ENCODE data around the gene CELF1. TPM values are rescaled to one million over a fixed set of nuclear protein-coding genes. Genes with fewer than 3 reads are reported as not detected.

Gene CELF1
- total RNA-seq, 4 donors from 2014 or later, result 82.9 to 248 (median 96.7) TPM

DNA sequence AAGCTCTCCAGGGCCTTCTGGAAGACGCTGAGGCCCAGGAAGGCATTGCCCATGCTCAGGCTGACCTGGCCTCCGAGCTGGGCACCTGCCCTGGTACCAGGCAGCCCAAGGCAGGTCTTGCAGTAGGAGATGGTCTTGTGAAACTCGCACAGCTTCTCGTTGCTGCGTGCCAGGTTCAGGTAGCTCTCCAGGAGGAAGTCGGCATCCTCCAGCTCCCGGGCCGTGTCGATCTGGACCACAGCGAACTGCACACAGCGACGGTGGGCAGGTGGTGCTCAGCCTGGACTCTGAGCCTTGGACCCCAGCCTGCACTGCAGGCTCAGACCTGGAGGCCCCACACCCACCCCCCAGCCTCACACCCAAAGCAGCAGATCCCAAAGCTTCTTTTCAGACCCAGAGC is 105.0 kb downstream of the CELF1 start:
- in situ Hi-C loops (cut with MboI; ENCODE audit: low pct_ligation_motif_present in 1 of 4, low pct_unique_long_range_greater_than_20kb in 1 of 4, low sequenced_read_pairs in 3 of 4), result no loop called here
- WGBS, 2 donors (ENCODE audit: low coverage in 1 of 2), result 90% methylated on average over 8 of the region's 12 CpGs; no CpG with 5 or more reads in 1 of the 2 donors

GRCh38 chr11:47446833-47447232 is 106.1 kb downstream of the CELF1 start:
- in situ Hi-C loops (cut with MboI; ENCODE audit: low pct_ligation_motif_present in 1 of 4, low pct_unique_long_range_greater_than_20kb in 1 of 4, low sequenced_read_pairs in 3 of 4) (no loop called here), intact Hi-C loops (cut with DNase I; ENCODE audit: low total_unique reads) (no loop called here)
- WGBS, 2 donors (ENCODE audit: low coverage in 1 of 2), result 91 to 93% methylated on average over 5 to 9 of the region's 9 CpGs
- H3K4me3 ChIP-seq, result no peak overlapping the region
- H3K4me1 ChIP-seq, result no peaks in the 10 kb centered on the region
- no peak for DNase-seq
- TF ChIP-seq POLR2A (IDR thresholded peaks at IDR 0.05), result no peak
- TF ChIP-seq, protein P1, sequence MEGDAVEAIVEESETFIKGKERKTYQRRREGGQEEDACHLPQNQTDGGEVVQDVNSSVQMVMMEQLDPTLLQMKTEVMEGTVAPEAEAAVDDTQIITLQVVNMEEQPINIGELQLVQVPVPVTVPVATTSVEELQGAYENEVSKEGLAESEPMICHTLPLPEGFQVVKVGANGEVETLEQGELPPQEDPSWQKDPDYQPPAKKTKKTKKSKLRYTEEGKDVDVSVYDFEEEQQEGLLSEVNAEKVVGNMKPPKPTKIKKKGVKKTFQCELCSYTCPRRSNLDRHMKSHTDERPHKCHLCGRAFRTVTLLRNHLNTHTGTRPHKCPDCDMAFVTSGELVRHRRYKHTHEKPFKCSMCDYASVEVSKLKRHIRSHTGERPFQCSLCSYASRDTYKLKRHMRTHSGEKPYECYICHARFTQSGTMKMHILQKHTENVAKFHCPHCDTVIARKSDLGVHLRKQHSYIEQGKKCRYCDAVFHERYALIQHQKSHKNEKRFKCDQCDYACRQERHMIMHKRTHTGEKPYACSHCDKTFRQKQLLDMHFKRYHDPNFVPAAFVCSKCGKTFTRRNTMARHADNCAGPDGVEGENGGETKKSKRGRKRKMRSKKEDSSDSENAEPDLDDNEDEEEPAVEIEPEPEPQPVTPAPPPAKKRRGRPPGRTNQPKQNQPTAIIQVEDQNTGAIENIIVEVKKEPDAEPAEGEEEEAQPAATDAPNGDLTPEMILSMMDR (IDR thresholded peaks at IDR 0.05), result no peak
- TF ChIP-seq POLR2AphosphoS5 (IDR thresholded peaks at IDR 0.05), result no peak
- TF ChIP-seq EP300 (IDR thresholded peaks at IDR 0.05; ENCODE audit: low read depth), result no peak
- H3K27me3 ChIP-seq, result no peaks in the 10 kb centered on the region
- no peaks in the 10 kb centered on the region for H3K9me3 ChIP-seq
- no peaks in the 10 kb centered on the region for H3K36me3 ChIP-seq
- no peak overlapping the region for H3K27ac ChIP-seq

More for the DNA sequence above, 105.0 kb downstream of the CELF1 start:
- intact Hi-C loops (cut with DNase I; ENCODE audit: low total_unique reads), result no loop called here
- H3K36me3 ChIP-seq, result no peaks in the 10 kb centered on the region
- no peak for DNase-seq
- no peak overlapping the region for H3K4me3 ChIP-seq
- no peaks in the 10 kb centered on the region for H3K4me1 ChIP-seq
- no peak overlapping the region for H3K27ac ChIP-seq
- no peaks in the 10 kb centered on the region for H3K27me3 ChIP-seq
- H3K9me3 ChIP-seq, result no peaks in the 10 kb centered on the region
- TF ChIP-seq, protein P1 (IDR thresholded peaks at IDR 0.05), result no peak
- no peak for TF ChIP-seq EP300 (IDR thresholded peaks at IDR 0.05; ENCODE audit: low read depth)
- no peak for TF ChIP-seq POLR2AphosphoS5 (IDR thresholded peaks at IDR 0.05)
- TF ChIP-seq POLR2A (IDR thresholded peaks at IDR 0.05), result no peak

- in situ Hi-C loops (cut with MboI; ENCODE audit: low pct_ligation_motif_present in 1 of 4, low pct_unique_long_range_greater_than_20kb in 1 of 4, low sequenced_read_pairs in 3 of 4), result no loop called here
- Histone ChIP-seq H3K9me3 (no peaks in the 10 kb centered on the region), H3K36me3 (no peaks in the 10 kb centered on the region), H3K4me1 (no peaks in the 10 kb centered on the region), H3K4me3 (no peak overlapping the region), H3K27ac (no peak overlapping the region), H3K27me3 (no peaks in the 10 kb centered on the region)
- WGBS, 2 donors (ENCODE audit: low coverage in 1 of 2), result 87 to 100% methylated on average over 3 to 4 of the region's 4 CpGs
- intact Hi-C loops (cut with DNase I; ENCODE audit: low total_unique reads), result no loop called here
- TF ChIP-seq EP300 (IDR thresholded peaks at IDR 0.05; ENCODE audit: low read depth) (no peak), POLR2AphosphoS5 (IDR thresholded peaks at IDR 0.05) (no peak), POLR2A (IDR thresholded peaks at IDR 0.05) (no peak)
- TF ChIP-seq, protein P1 (IDR thresholded peaks at IDR 0.05), result no peak
- DNase-seq, result no peak
These were observed 107.1 kb downstream of the CELF1 start for GRCh38 chr11:47445840-47446239.

DNA sequence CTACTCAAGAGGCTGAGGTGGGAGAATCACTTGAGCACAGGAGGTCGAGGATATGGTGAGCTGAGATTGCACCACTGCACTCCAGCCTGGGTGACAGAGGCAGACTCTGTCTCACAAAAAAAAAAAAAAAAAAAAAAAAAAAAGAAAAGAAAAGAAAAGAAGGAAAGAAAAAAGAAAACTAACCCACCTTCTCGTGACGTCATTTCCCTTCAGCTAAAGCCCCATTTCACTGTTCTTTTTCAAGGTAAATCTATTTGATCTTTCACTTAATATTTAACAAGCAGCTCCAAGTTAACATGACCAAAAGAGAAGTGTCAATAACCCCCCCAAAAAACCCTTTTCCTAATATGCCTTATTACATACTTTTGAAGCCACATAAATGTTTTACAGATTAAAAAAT is 109.1 kb downstream of the CELF1 start:
- Histone ChIP-seq H3K9me3 (no peaks in the 10 kb centered on the region), H3K4me3 (no peak overlapping the region), H3K36me3 (no peaks in the 10 kb centered on the region), H3K4me1 (no peaks in the 10 kb centered on the region), H3K27ac (no peak overlapping the region), H3K27me3 (no peaks in the 10 kb centered on the region)
- 88 to 94% methylated on average over 2 to 3 of the region's 3 CpGs for WGBS, 2 donors (ENCODE audit: low coverage in 1 of 2)
- in situ Hi-C loops (cut with MboI; ENCODE audit: low pct_ligation_motif_present in 1 of 4, low pct_unique_long_range_greater_than_20kb in 1 of 4, low sequenced_read_pairs in 3 of 4), result no loop called here
- DNase-seq, result no peak
- TF ChIP-seq EP300 (IDR thresholded peaks at IDR 0.05; ENCODE audit: low read depth), result no peak
- TF ChIP-seq, protein P1 (IDR thresholded peaks at IDR 0.05), result no peak
- TF ChIP-seq POLR2A (IDR thresholded peaks at IDR 0.05), result no peak
- TF ChIP-seq POLR2AphosphoS5 (IDR thresholded peaks at IDR 0.05), result no peak
- intact Hi-C loops (cut with DNase I; ENCODE audit: low total_unique reads), result no loop called here
